Mammary epithelial cell (primary cell): ENCODE data around the gene SLC24A3.

Experiments
- EZH2 ChIP-seq: IDR thresholded peaks from 2 replicates; pipeline ENCODE4 v1.6.1; 2012; ENCODE audit warnings: low read length, inconsistent platforms, borderline replicate concordance
- TF ChIP-seq, protein P1 (sequence below), 2 donors: IDR thresholded peaks in 1 of 2; conservative IDR thresholded peaks in 1 of 2; 2 replicates each; pipeline ENCODE4 v1.5.1; 2011 to 2012; ENCODE audit warnings: inconsistent platforms in 2 of 2, low read length in 2 of 2, mild to moderate bottlenecking in 2 of 2, control low read depth in 1 of 2, low read depth in 1 of 2; ENCODE audit not compliant: insufficient read depth in 1 of 2; ENCODE audit errors: extremely low read depth in 1 of 2

DNA sequence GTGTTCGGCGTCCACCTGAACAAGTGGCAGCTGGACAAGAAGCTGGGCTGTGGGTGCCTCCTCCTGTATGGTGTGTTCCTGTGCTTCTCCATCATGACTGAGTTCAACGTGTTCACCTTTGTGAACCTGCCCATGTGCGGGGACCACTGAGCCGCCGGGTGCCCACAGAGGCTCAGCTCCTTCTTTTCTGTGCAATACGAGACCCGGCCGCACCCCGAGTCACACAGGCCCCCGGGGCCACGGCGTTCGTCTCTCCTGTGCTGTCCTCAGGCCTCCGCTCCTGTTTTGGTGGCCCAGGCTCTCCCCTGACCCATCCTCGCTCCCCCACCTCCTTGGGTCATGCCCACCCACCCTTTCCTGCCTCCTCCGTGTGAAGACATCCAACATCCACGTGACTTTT lies 508.5 kb downstream of the SLC24A3 start:
- TF ChIP-seq, protein P1, sequence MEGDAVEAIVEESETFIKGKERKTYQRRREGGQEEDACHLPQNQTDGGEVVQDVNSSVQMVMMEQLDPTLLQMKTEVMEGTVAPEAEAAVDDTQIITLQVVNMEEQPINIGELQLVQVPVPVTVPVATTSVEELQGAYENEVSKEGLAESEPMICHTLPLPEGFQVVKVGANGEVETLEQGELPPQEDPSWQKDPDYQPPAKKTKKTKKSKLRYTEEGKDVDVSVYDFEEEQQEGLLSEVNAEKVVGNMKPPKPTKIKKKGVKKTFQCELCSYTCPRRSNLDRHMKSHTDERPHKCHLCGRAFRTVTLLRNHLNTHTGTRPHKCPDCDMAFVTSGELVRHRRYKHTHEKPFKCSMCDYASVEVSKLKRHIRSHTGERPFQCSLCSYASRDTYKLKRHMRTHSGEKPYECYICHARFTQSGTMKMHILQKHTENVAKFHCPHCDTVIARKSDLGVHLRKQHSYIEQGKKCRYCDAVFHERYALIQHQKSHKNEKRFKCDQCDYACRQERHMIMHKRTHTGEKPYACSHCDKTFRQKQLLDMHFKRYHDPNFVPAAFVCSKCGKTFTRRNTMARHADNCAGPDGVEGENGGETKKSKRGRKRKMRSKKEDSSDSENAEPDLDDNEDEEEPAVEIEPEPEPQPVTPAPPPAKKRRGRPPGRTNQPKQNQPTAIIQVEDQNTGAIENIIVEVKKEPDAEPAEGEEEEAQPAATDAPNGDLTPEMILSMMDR (conservative IDR thresholded peaks at IDR 0.05 in 1 of 2, IDR thresholded peaks at IDR 0.05 in 1 of 2; ENCODE audit: extremely low read depth in 1 of 2, insufficient read depth in 1 of 2, low read depth in 1 of 2, low read length in 2 of 2), result no peak
- no peak for TF ChIP-seq EZH2
